CD4-positive, alpha-beta T cell treated with Interleukin-21 for 1 hour (primary cell): ENCODE measurements around the gene SRPK1.

ENCODE experiments used
- DNase-seq: peaks from one replicate; pipeline ENCODE4 v3.0.0-alpha.2; 2020

The SRPK1 gene

DNA sequence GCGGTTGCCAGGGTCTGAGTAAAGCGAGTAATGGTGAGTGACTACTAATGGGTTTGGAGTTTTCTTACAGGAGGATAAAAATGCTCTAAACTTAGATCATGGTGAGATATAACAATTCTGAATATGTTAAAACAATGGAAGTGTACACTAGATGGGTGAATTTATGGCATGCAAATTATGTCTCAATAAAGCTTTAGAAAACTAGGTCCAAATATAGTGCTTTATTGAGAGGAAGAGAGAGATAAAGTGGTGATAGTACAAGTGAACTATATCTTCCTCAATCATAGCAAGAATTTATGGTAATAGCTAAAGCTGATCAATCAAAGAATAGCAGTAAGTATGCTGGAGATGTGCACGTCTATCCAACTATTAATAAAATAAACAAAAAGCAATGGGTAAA, 23.9 kb downstream of the SRPK1 start:
- DNase-seq = no peak

DNA sequence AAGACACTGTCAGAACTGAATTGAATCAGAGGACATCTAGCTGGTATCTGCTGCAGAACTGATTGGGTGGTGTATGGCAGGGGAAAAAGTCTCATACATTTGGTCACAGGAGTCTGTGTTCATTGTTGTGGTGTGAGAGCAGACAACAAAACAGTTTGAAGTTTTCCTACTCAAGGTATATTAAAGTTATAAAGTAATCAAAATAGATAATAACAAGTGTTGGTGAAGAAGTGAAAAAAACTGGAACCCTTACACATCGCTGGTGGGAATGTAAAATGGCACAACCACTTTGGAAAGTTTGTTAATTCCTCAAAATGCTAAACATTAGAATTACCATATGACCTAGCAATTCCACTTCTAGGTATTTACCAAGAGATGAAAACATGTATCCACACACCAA, 24.7 kb downstream of the SRPK1 start:
- no peak for DNase-seq

GRCh38 chr6:35895560-35895959, 25.3 kb downstream of the SRPK1 start:
- DNase-seq = no peak

- DNase-seq = no peak
These were observed 26.1 kb downstream of the SRPK1 start for GRCh38 chr6:35894776-35895175.

DNA sequence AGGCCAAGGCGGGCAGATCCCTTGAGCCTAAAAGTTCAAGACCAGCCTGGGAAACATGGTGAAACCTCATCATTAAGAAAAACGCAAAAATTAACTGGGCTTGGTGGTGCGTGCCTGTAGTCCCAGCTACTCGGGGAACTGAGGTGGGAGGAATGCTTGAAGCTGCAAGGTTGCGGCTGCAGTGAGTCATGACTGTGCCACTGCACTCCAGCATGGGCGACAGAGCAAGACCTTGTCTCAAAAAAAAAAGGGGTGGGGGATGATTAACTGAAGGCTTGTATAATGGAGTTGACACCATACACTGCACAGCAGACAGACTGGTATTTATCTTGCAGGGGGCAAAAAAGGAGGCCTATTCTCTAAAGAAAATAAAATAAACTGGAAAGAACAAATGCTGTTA, 27.7 kb downstream of the SRPK1 start:
- no peak for DNase-seq

GRCh38 chr6:35892482-35892881, 28.4 kb downstream of the SRPK1 start:
- no peak for DNase-seq

DNA sequence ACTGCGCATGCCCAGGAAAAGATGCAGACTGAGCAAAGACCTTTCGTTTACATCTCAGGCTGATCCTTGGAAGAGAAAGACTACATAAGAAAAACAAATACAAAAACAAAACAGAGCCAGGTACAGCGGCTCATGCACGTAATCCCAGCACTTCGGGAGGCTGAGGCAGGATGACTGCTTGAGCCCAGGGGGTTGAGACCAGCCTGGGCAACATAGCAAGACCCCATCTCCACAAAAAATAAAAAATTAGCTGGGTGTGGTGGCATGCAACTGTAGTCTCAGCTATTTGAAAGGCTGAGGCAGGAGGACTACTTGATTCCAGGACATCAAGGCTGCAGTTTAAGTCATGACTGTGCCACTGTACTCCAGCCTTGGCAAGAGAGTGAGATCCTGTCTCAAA, 41.7 kb downstream of the SRPK1 start:
- no peak for DNase-seq

DNA sequence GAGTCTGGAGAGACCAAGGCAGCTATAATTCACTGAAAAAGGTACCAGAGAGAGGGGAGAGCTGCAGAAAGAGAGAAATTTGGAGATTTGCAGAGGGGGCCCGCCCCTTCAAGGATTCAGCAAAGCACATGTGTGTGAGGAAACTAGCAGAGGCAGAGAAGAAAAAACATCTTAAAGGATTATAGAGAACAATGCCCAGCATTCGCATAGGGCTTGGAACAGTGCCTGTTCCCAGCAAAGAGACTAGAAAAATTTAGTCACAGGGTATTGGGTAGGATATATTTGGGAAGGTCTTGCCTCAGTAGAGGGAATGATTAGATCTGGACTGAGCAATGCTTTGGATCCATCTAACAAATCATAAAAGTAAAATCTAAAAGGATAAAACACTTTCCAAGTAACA, 44.0 kb downstream of the SRPK1 start:
- no peak for DNase-seq

GRCh38 chr6:35874730-35875129, 46.2 kb downstream of the SRPK1 start:
- no peak for DNase-seq

- DNase-seq = no peak
These were observed 61.5 kb downstream of the SRPK1 start for GRCh38 chr6:35859367-35859766.

- no peak for DNase-seq
These were observed 63.0 kb downstream of the SRPK1 start for GRCh38 chr6:35857853-35858252.

- DNase-seq = no peak
These were observed 64.6 kb downstream of the SRPK1 start for GRCh38 chr6:35856250-35856649.

DNA sequence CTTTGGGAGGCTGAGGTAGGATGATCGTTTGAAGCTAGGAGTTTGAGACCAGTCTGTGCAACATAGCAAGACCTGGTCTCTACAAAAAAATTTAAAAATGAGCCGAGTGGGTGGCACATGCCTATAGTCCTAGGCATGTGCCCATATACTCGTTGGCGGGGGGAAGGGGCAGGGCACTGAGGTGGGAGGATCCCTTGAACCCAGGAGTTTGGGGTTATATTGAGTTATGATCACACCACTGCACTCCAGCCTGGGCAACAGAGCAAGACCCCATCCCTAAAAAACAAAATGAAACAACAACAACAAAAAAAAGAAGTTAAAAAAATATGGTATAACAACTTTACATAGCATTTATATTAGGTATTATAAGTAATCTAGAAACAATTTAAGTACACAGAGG, 67.9 kb downstream of the SRPK1 start:
- no peak for DNase-seq

GRCh38 chr6:35850208-35850607, 70.7 kb downstream of the SRPK1 start:
- DNase-seq = no peak

GRCh38 chr6:35844290-35844689, 76.6 kb downstream of the SRPK1 start:
- DNase-seq = no peak

DNA sequence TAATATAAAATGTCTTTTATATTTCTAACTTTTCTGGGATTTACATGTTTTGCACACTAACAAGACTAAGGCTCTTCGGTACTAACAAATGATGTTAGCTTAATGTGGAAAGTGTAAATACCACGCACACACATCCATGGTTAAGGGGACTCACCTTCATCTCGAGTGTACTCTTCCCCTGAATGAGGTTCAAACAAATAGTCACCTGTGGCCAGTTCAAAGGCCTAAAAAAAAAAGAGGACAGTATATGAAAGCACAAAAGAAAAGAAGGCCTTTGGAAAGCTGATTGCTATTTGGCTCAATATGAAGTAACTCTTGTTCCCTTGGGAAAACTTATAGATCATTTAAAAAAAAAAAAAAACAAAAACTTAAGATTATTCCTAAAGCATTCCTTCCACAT, 78.5 kb downstream of the SRPK1 start:
- no peak for DNase-seq

GRCh38 chr6:35839019-35839418, 81.9 kb downstream of the SRPK1 start:
- DNase-seq = no peak

- no peak for DNase-seq
These were observed 87.4 kb downstream of the SRPK1 start for GRCh38 chr6:35833536-35833935.

- DNase-seq = no peak
These were observed 89.5 kb downstream of the SRPK1 start for GRCh38 chr6:35831257-35832007.

- no peak for DNase-seq
These were observed 91.6 kb downstream of the SRPK1 start for GRCh38 chr6:35829306-35829705.

GRCh38 chr6:35824552-35825192, 96.2 kb downstream of the SRPK1 start:
- DNase-seq = no peak

GRCh38 chr6:35823601-35824000, 97.3 kb downstream of the SRPK1 start:
- no peak for DNase-seq

DNA sequence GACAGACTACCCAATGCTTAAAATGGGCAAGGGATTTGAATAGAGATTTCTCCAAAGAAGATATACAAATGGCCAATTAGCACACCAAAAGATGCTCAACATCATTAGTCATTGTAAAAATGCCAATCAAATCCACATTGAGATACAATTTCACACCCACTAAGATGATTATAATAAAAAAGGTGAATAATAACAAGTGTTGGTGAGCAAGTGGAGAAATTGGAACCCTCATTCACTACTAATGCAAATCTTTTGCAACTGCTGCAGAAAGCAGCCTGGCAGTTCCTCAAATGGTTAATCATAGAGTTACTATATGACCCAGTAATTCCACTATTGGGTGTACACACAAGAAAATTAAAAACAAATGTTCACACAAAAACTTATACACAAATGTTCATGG, 103.4 kb downstream of the SRPK1 start:
- DNase-seq = no peak

DNA sequence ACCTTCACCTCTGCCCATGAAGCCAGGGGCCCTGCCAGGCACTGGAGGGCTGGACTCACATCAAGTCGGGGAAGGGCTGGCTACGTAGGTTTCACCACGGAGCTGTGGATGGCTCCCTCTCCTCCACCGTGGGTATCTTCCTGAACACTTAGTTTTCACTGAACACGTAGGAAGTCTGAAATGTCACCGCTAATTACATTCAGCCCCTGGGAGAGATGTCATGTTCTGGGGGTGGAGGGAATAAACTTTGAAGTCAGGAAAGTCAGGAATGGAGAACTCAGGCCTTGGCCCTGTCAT, 109.3 kb downstream of the SRPK1 start:
- no peak for DNase-seq
